ENCODE data around the gene TK2.

TK2 gene

GRCh38 chr16:66547101-66547989, 2.6 kb downstream of the TK2 start:
- DNase-seq (ENCODE audit: low read depth in 2 of 2, low spot score in 1 of 2): no peak

- no peak for DNase-seq (ENCODE audit: low read depth in 2 of 2, low spot score in 1 of 2)
These were observed 5.7 kb downstream of the TK2 start for GRCh38 chr16:66544016-66544757.

GRCh38 chr16:66543541-66543940, 6.4 kb downstream of the TK2 start:
- DNase-seq (ENCODE audit: low read depth in 2 of 2, low spot score in 1 of 2): no peak

GRCh38 chr16:66542396-66542795, 7.5 kb downstream of the TK2 start:
- no peak for DNase-seq (ENCODE audit: low read depth in 2 of 2, low spot score in 1 of 2)

- DNase-seq (ENCODE audit: low read depth in 2 of 2, low spot score in 1 of 2): no peak
These were observed 8.2 kb downstream of the TK2 start for GRCh38 chr16:66541388-66542355.

- DNase-seq (ENCODE audit: low read depth in 2 of 2, low spot score in 1 of 2): no peak
These were observed 10.1 kb downstream of the TK2 start for GRCh38 chr16:66539623-66540469.

- DNase-seq (ENCODE audit: low read depth in 2 of 2, low spot score in 1 of 2): no peak
These were observed 11.0 kb downstream of the TK2 start for GRCh38 chr16:66538910-66539309.

GRCh38 chr16:66537236-66537635, 12.7 kb downstream of the TK2 start:
- DNase-seq (ENCODE audit: low read depth in 2 of 2, low spot score in 1 of 2): no peak

GRCh38 chr16:66536525-66536924, 13.4 kb downstream of the TK2 start:
- DNase-seq (ENCODE audit: low read depth in 2 of 2, low spot score in 1 of 2): no peak

- no peak for DNase-seq (ENCODE audit: low read depth in 2 of 2, low spot score in 1 of 2)
These were observed 15.5 kb downstream of the TK2 start for GRCh38 chr16:66534376-66534799.

GRCh38 chr16:66529475-66529874, 20.4 kb downstream of the TK2 start:
- no peak for DNase-seq (ENCODE audit: low read depth in 2 of 2, low spot score in 1 of 2)

- DNase-seq (ENCODE audit: low read depth in 2 of 2, low spot score in 1 of 2): no peak
These were observed 21.6 kb downstream of the TK2 start for GRCh38 chr16:66528294-66528693.

GRCh38 chr16:66525396-66526180, 24.3 kb downstream of the TK2 start:
- no peak for DNase-seq (ENCODE audit: low read depth in 2 of 2, low spot score in 1 of 2)

GRCh38 chr16:66524601-66525164, 25.2 kb downstream of the TK2 start:
- no peak for DNase-seq (ENCODE audit: low read depth in 2 of 2, low spot score in 1 of 2)

GRCh38 chr16:66523861-66524354, 26.0 kb downstream of the TK2 start:
- DNase-seq (ENCODE audit: low read depth in 2 of 2, low spot score in 1 of 2): no peak

GRCh38 chr16:66522816-66523590, 26.9 kb downstream of the TK2 start:
- DNase-seq (ENCODE audit: low read depth in 2 of 2, low spot score in 1 of 2): no peak

GRCh38 chr16:66521951-66522771, 27.8 kb downstream of the TK2 start:
- peak; percentile 76 to 79 for DNase-seq (ENCODE audit: low read depth in 2 of 2, low spot score in 1 of 2)
